Ovary (tissue), 9 donors: ENCODE results near the gene CGNL1. TPM values are rescaled to one million over a fixed set of nuclear protein-coding genes. Genes with fewer than 3 reads are reported as not detected.

ENCODE experiments used
- DNase-seq, 5 donors: peaks; one replicate each; pipeline ENCODE4 v3.0.0-alpha.2; 2019 to 2020
- H3K27ac ChIP-seq, 2 donors: fragments of 200-600 bp; one replicate each; pipeline versions ENCODE4 v1.5.1 to v1.8.0; 2019 to 2022
- H3K27me3 ChIP-seq: fragments of 200-600 bp; one replicate; pipeline ENCODE4 v1.8.0; 2022
- H3K36me3 ChIP-seq: fragments of 200-600 bp; sonication (generic); one replicate; pipeline ENCODE4 v1.5.1; 2019
- H3K4me1 ChIP-seq: one replicate; pipeline ENCODE4 v1.8.1; 2013; ENCODE audit warnings: mild to moderate bottlenecking, moderate library complexity; ENCODE audit not compliant: insufficient read depth
- H3K4me3 ChIP-seq: fragments of 200-600 bp; sonication (generic); one replicate; pipeline ENCODE4 v1.5.1; 2017
- H3K9me3 ChIP-seq, 2 donors: fragments of 200-600 bp in 1 of 2; sonication (generic) in 1 of 2; one replicate each; pipeline versions ENCODE4 v1.5.1 to v1.8.1; 2013 to 2019; ENCODE audit warnings: mild to moderate bottlenecking in 1 of 2, moderate library complexity in 1 of 2
- CTCF ChIP-seq, 3 donors: fragments of 450-650 bp in 2 of 3; fragments of 200-600 bp in 1 of 3; IDR thresholded peaks; one replicate each; pipeline versions ENCODE4 v1.5.1 to v1.8.0; 2016 to 2022; ENCODE audit warnings: antibody characterized with exemption in 3 of 3, mild to moderate bottlenecking in 1 of 3
- EP300 ChIP-seq: sonication (generic); formaldehyde crosslinking; IDR thresholded peaks from one replicate; pipeline ENCODE4 v1.6.1; 2017; ENCODE audit warnings: antibody characterized with exemption
- POLR2A ChIP-seq: fragments of 450-650 bp; IDR thresholded peaks from one replicate; pipeline ENCODE4 v1.6.1; 2017; ENCODE audit warnings: antibody characterized with exemption, mild to moderate bottlenecking, moderate library complexity
- WGBS, 3 donors: extraction: QIAGEN DNeasy Blood & Tissue Kit in 1 of 3; methylation state at CpG; one replicate each; pipeline versions ENCODE4 v1.1.5 to v1.1.7; 2013 to 2017; 5-methylcytosine and 5-hydroxymethylcytosine counted together
- intact Hi-C, 4 donors: fragments of 100-400 bp; cut with DNase I; formaldehyde crosslinking; loops; one replicate each; pipeline versions ENCODE4 v1.11.0 to v1.15.1; 2022 to 2023
- polyA plus RNA-seq, 2 donors: library from polyadenylated mRNA; stranded (reverse); fragments of 200-250 nt in 1 of 2; fragments of 350-450 nt in 1 of 2; fragmentation: Illumina TruSeq in 1 of 2; extraction: RNeasy Lipid Tissue Mini Kit (QIAGEN cat#74804) in 1 of 2; gene quantifications; one replicate each; pipeline ENCODE4 v1.2.3, GENCODE V29; 2013 to 2014
- total RNA-seq, 7 donors: library from RNA; depleted of rRNA in 2 of 7; stranded (reverse); fragments of >200 nt in 2 of 7; fragmentation: NEBNext Ultra II Directional in 3 of 7; extraction: Animal tissue kit (Norgen Biotek cat#: 25700) in 3 of 7; gene quantifications; one replicate each; pipeline versions ENCODE4 v1.1.0 to v1.2.4, GENCODE V29; 2016 to 2023
- donor health status: DM: no; HTN: no; CAD: no; lungs with moderate emphysema.
- donor health status: DM: no; HTN: no; CAD: no.
- donor health status: Bipolar disorder and iron deficiency.
- donor health status: DM: yes; HTN: yes; CAD: no.
- donor health status: DM: no; HTN: no; CAD: no.
- donor health status: DM: yes; HTN: yes; CAD: no.

Gene CGNL1
- total and polyA plus RNA-seq, 9 donors: 7.8 to 26.1 (median 13.6) TPM

DNA sequence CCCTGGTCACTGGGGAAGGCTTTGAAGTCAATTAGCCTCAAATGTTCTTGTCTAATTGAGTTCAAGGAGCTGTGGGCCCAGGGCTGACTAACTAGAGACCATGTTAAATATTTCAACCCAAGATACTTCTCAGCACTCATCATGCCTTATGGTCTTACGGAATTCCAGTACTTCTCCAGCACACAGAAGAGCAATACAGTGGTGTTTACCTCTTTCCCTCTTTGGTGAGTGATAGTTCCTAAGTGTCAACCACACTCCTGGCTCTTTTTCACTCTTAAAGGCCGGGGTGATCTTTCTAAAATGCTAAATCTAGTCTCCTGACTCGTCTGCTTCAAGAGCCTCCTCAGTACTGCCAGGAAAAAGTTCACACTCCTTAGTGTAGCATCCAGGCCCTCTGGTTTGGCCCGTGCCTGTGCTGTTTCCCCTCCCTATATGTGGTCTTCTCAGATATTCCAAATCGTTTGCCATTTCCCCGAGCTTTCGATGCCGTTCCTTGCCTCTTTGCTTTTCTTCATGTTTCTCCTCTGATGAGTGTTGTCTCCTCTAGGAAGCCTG lies 220.1 kb downstream of the CGNL1 start:
- H3K36me3 ChIP-seq: no peaks in the 10 kb centered on the region
- intact Hi-C loops: no loop called here
- WGBS, 3 donors: 88 to 93% (median 91%) methylated on average over 8 of the region's 8 CpGs
- H3K4me3 ChIP-seq: no peak overlapping the region
- H3K9me3 ChIP-seq: no peaks in the 10 kb centered on the region
- H3K27me3 ChIP-seq: no peaks in the 10 kb centered on the region
- TF ChIP-seq CTCF (IDR thresholded peaks at IDR 0.05) (no peak), POLR2A (no peak), EP300 (no peak)
- H3K4me1 ChIP-seq: peaks cover 14% of the 10 kb centered on the region
- no peak for DNase-seq
- H3K27ac ChIP-seq: no peak overlapping the region

GRCh38 chr15:57596978-57597377 lies 220.7 kb downstream of the CGNL1 start:
- Histone ChIP-seq H3K9me3 (no peaks in the 10 kb centered on the region), H3K36me3 (no peaks in the 10 kb centered on the region), H3K27me3 (no peaks in the 10 kb centered on the region), H3K27ac (no peak overlapping the region), H3K4me1 (peaks cover 11% of the 10 kb centered on the region), H3K4me3 (no peak overlapping the region)
- DNase-seq: no peak
- intact Hi-C loops: no loop called here
- no peak for TF ChIP-seq EP300
- no peak for TF ChIP-seq POLR2A
- 65 to 78% (median 69%) methylated on average over 4 of the region's 4 CpGs for WGBS, 3 donors

DNA sequence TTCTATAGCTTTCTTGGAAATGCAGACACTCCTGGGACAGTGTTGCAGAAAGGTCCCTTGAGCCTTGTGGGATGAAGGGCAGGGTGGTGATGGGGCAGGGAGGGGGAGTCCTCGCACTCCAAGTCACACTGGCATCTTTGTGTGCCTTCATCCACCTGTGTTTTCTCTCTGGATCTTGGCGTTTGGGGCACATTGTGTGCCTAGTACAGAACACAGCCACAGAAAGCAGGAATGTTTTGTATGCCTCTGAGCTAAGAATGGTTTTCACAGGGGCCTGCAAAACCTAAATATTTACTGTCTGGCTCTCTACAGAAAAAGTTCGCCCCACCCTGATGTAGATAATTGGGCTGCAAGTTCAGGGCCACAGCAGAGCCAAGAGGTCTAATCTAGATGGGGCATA lies 221.1 kb downstream of the CGNL1 start:
- H3K27ac ChIP-seq: no peak overlapping the region

DNA sequence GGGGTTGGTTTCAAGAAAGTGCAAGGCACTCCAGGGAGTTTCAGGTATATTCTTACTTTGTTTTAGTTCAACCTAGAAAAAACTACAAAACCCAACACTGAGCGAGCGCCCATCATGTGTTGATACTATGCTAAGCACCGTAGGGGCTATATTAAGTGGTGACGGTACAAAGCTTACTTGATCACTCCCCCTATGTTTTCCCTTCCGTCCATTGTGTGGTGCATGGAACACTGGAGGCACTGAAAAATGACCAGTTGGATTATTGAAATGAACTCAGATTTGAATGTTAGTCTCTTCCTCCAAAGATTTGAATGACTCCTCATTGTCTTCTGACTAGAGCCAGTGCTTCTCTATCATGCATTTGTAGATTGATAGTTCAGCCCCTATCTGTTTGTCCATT lies 222.0 kb downstream of the CGNL1 start:
- no peaks in the 10 kb centered on the region for H3K9me3 ChIP-seq
- intact Hi-C loops: no loop called here
- 90 to 95% (median 94%) methylated on average over 5 of the region's 5 CpGs for WGBS, 3 donors

More for the DNA sequence above, 221.1 kb downstream of the CGNL1 start:
- no peaks in the 10 kb centered on the region for H3K36me3 ChIP-seq
- TF ChIP-seq EP300 (no peak), POLR2A (no peak), CTCF (IDR thresholded peaks at IDR 0.05) (no peak)
- intact Hi-C loops: no loop called here
- H3K9me3 ChIP-seq: no peaks in the 10 kb centered on the region
- DNase-seq: no peak
- no peaks in the 10 kb centered on the region for H3K27me3 ChIP-seq
- 36 to 42% (median 42%) methylated on average over 3 of the region's 3 CpGs for WGBS, 3 donors
- no peak overlapping the region for H3K4me3 ChIP-seq
- peaks cover 11% of the 10 kb centered on the region for H3K4me1 ChIP-seq

More for the DNA sequence above, 222.0 kb downstream of the CGNL1 start:
- H3K4me1 ChIP-seq: peaks cover 11% of the 10 kb centered on the region
- no peak for TF ChIP-seq EP300
- TF ChIP-seq POLR2A: no peak
- no peak for TF ChIP-seq CTCF (IDR thresholded peaks at IDR 0.05)
- H3K36me3 ChIP-seq: no peaks in the 10 kb centered on the region
- no peak overlapping the region for H3K27ac ChIP-seq
- H3K27me3 ChIP-seq: no peaks in the 10 kb centered on the region
- DNase-seq: no peak
- H3K4me3 ChIP-seq: no peak overlapping the region
